Activated CD8-positive, alpha-beta memory T cell treated with anti-CD3 and anti-CD28 coated beads, Interleukin-2, amount 50 U/mL, for 24 hours (primary cell): ENCODE measurements around the gene CALML6.
A peak's percentile ranks its signal among the peaks of the same experiment; 100 is the strongest.

Experiments used
- DNase-seq: peaks from one replicate; pipeline ENCODE4 v3.0.0-alpha.2; 2020; ENCODE audit errors: extremely low read depth

The CALML6 gene

GRCh38 chr1:1911350-1912041 lies 3.6 kb upstream of the CALML6 start:
- no peak for DNase-seq

GRCh38 chr1:1914101-1914970 lies 724 bp upstream of the CALML6 start:
- DNase-seq: no peak

- DNase-seq: no peak
These were observed 1.1 kb downstream of the CALML6 start for GRCh38 chr1:1915911-1916840.

GRCh38 chr1:1916851-1917251 lies 1.8 kb downstream of the CALML6 start:
- DNase-seq: no peak

- DNase-seq: no peak
These were observed 2.4 kb downstream of the CALML6 start for GRCh38 chr1:1917304-1917976.

GRCh38 chr1:1917995-1918900 lies 3.2 kb downstream of the CALML6 start:
- no peak for DNase-seq

- no peak for DNase-seq
These were observed 3.8 kb downstream of the CALML6 start, which contains the start of gene TMEM52 for GRCh38 chr1:1918901-1919303. TMEM52 (minus strand) TSS chr1:1919279; CDS start chr1:1919265, 14 bp downstream.

GRCh38 chr1:1919304-1920056 lies 4.4 kb downstream of the CALML6 start:
- DNase-seq: peak; percentile 90

- no peak for DNase-seq
These were observed 5.1 kb downstream of the CALML6 start for GRCh38 chr1:1920057-1920607.

GRCh38 chr1:1920608-1921458 lies 5.8 kb downstream of the CALML6 start:
- no peak for DNase-seq

- DNase-seq: no peak
These were observed 6.4 kb downstream of the CALML6 start for GRCh38 chr1:1921459-1921862.

GRCh38 chr1:1921901-1922701 lies 7.0 kb downstream of the CALML6 start:
- no peak for DNase-seq

GRCh38 chr1:1922702-1922955 lies 7.6 kb downstream of the CALML6 start:
- no peak for DNase-seq

- DNase-seq: no peak
These were observed 8.1 kb downstream of the CALML6 start for GRCh38 chr1:1922956-1923833.

GRCh38 chr1:1924386-1924785 lies 9.3 kb downstream of the CALML6 start:
- DNase-seq: no peak

- DNase-seq: no peak
These were observed 9.8 kb downstream of the CALML6 start for GRCh38 chr1:1924849-1925248.
